Stimulated activated CD4-positive, alpha-beta T cell treated with anti-CD3 and anti-CD28 coated beads, Interleukin-4, amount 100 ng/mL, for 24 hours (primary cell): ENCODE measurements around the gene AKT2.

Experiments
- DNase-seq: peaks from one replicate; pipeline ENCODE4 v3.0.0-alpha.2; 2020

Gene AKT2

DNA sequence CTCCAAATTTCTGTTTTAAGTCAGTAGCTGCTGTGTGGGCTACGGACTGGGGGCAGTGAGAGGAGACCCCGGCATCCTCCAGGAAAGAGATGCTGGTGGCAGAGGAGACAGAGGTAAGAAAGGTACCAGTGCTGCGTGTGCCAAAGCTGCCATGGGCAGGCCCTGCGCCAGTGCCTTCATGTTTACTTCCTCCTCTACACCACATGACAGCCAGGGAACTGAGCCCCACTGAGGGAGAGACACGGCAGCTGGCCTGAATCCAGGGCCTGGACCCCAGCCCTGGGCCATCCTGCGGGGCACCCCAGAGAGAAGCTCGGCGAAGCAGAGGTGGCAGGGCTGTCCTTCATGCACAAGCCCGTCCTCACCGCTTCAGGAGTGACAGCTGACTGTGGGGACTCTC, 35.9 kb downstream of the AKT2 start:
- DNase-seq: no peak

GRCh38 chr19:40247735-40248262, 37.3 kb downstream of the AKT2 start:
- DNase-seq: no peak

DNA sequence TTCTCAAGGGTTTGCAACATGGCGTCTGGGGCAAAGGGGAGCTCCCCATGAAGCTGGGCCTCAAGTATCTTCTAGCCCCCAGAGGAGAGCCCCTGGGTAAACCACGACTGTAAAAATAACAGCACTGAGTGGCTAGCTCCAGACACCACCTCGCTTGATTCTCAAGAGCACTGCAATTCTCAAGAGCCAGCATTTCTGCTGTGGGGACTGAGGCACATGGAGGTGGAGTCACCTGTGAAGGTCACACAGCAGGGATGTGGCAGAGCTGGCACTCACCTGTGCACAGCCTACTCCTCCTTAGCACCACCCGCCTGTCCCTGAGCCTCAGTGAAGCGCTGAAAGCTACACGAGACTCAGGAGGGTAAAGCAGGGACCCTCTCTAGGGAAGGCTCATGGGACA, 38.0 kb downstream of the AKT2 start:
- no peak for DNase-seq

GRCh38 chr19:40246292-40247073, 38.7 kb downstream of the AKT2 start:
- no peak for DNase-seq

GRCh38 chr19:40245506-40246128, 39.5 kb downstream of the AKT2 start:
- DNase-seq: no peak

DNA sequence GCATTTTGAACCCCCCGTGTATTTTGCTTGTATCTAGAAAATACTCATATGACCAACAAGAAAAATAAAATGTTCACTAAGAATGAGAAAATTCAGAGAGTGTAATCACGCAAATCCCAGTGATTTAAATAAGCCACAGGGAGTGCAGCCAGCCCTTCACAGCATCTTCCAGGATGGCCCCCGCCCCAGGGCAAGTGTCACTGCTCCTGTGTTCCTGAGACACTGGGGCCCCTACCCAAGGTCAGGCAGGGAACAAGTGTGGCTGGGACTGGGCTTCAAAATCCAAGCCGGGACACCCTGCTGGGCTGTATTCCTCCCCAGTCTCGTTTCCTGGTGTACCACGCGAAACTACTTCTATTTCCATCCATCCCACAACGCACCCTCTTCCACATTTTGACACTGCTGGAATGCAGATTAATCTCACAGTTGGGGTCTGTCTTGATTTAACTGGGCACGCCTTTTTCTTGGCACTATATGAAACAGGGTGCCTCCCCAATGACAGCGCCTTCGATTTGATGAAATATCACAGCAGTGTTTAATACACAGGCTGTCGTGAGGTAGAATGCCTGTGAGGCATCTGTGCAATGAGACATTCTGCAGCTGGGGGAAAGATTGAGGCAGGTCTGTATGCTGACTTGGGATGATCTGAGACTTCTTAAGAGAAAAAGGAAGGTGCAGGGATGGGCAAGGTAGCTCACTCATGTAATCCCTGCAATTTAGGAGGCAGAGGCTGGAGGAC, 40.4 kb downstream of the AKT2 start:
- no peak for DNase-seq

DNA sequence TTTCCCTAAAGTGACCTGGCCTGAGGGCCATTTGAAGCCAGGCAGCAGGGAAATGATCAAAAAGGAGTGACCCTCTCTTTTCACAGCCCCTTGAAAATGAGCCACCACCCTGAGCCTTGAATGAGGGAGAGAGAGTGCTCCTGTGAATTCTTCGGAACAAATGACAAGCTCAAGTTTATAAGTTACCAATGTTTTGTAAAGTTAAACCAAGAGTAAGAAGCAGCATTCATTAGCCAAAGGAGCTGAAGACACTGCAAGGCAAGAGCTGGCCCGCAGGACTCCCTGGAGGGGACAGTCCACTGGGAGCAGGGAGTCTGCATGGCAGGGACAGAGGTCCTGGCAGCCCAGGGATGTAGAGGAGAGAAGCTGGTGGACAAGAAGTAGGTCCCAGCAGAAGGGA, 42.0 kb downstream of the AKT2 start:
- DNase-seq: no peak

- DNase-seq: no peak
These were observed 42.7 kb downstream of the AKT2 start for GRCh38 chr19:40242480-40242879.

GRCh38 chr19:40241809-40242384, 43.2 kb downstream of the AKT2 start:
- DNase-seq: no peak

GRCh38 chr19:40241125-40241808, 43.9 kb downstream of the AKT2 start:
- DNase-seq: no peak

DNA sequence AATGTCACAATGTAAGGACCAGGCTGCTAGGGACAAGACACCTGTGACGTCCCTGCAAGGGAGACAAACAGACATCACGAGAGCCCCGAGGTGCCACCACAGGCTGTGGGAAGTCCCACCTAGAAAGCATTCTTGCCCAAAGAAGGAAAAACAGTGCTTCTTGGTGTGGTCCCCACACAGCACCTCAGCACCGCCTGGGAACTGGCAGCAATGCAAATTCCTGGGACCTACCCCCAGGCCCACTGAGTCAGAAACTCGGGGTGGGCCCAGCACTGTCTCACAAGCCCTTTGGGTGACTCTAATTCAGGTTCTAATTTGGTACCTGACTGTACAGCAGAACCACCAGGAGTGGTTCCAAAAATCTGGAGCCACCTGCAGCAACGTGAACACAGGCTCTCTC, 44.8 kb downstream of the AKT2 start:
- DNase-seq: no peak

- no peak for DNase-seq
These were observed 45.5 kb downstream of the AKT2 start for GRCh38 chr19:40239415-40240226.

- DNase-seq: no peak
These were observed 46.4 kb downstream of the AKT2 start for GRCh38 chr19:40238775-40239174.

GRCh38 chr19:40237791-40238190, 47.4 kb downstream of the AKT2 start:
- no peak for DNase-seq

DNA sequence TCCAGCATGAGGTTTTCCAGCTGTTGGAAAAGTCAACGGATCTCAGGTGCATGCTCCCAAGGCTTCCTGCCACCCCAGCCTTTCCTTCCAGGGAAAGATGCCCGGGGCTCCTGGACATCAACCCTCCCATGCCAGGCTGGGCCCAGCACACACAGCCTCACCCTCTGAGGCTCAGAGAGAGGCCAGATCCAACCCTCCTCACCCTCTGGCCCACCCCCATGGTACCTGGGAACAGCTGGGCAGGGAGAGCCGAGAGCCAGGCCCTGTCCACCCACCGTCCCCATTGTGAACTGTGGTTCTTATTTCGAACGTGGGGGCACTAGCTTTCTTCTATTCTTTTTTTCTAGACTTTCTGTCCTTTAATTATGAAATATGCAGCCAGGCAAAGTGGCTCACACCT, 48.8 kb downstream of the AKT2 start:
- DNase-seq: no peak

GRCh38 chr19:40236026-40236355, 49.2 kb downstream of the AKT2 start:
- DNase-seq: no peak

DNA sequence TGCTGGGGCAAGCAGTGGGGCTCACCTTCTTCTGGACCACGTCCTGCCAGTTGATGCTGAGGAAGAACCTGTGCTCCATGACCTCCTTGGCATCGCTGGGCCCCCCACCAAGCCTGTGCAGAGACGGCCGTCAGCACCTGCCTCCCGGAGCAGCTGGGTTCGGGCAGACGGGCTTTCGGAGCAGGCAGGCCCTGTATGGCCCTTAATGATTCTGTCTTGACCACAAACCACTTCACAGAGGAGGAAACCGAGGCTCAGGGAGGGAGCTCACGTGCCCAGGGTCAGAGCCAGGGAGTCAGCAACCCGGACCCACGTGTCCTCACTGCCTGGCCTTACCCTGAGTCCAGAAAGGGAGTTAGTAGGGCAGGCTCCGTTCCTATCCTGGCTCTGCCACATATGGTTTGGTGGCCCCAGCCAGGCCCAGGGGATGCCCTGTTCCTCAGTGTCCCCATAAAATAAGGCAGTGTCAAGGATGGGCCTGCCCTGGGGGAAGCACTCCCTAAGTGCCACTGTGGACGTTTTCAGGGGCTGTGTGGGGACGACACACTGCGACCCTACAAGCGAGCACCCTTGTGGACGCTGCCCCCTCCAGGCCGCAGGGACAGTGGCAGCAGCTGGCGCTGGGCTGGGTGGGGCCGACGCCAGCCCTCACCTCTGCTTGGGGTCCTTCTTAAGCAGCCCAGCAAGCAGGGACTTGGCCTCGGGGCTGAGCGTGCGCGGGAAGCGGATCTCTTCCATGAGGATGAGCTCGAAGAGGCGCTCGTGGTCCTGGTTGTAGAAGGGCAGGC, 49.7 kb downstream of the AKT2 start:
- no peak for DNase-seq

GRCh38 chr19:40234429-40235237, 50.5 kb downstream of the AKT2 start:
- no peak for DNase-seq

DNA sequence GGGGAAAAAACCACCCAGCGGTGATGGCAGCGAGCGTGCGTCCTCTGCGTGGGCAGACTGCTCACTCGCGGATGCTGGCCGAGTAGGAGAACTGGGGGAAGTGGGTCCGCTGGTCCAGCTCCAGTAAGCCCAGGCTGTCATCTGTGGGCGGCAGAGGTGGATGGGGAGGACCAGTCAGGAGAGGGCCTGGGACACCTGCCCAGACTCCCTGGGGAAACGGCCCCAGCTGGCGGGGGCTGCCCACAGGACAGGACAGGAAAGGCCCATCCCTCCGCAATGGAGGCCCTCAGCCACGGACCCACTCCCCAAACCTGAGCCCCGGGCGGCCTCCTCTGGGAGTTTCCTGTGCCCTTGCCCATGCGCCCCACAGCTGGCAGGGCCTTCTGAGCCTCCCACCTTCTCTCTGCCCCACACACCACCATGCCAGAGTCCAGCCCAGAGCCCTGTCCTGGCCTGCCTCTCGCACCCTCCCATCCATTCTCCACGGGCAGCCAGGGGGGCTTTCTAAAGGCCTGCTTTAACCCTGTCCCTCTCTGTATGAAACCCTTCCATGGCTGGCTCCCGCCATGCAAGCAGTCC, 51.2 kb downstream of the AKT2 start:
- DNase-seq: no peak
